ENCODE measurements around the gene ADAMTS17. TPM values are rescaled to one million over a fixed set of nuclear protein-coding genes. Genes with fewer than 3 reads are reported as not detected.

ADAMTS17 gene
- total and polyA plus RNA-seq, 9 of the 15 experiments (the other 6 are each of a cell fraction or from before 2014, with no cell fraction given): 0.01 to 0.14 (median 0.07) TPM; not detected in 6

GRCh38 chr15:100096700-100097099 is 245.1 kb downstream of the ADAMTS17 start (continued):
- TF ChIP-seq ZNF318 (IDR thresholded peaks at IDR 0.05; ENCODE audit: borderline replicate concordance in 1 of 2, low read depth in 1 of 2): no peak

DNA sequence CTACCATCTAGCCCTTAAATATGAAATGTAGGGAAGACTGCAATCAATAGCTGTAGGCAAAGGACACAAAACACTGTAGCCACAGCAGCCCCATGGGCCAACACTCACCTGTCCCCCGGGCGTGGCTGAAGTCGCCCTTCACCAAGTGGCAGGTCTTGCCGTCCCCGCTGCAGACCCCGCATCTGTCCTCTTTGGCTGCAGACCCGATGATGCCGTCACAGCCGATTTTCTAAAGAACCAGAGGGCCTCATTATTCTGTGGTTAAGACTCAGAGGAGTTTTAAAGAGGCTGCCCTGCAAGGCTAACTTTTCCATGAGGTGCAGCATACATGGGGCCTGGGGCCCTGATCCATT is 245.6 kb downstream of the ADAMTS17 start:
- Histone ChIP-seq H3K27ac (ENCODE audit: extremely low read depth, low read depth, low read length) (no peak overlapping the region), H3K9ac (ENCODE audit: insufficient read depth in 1 of 2, low read depth in 2 of 2, low read length in 2 of 2) (no peak overlapping the region), H3K9me1 (ENCODE audit: control insufficient read depth, insufficient read depth, low read length) (no peaks in the 10 kb centered on the region), H2AFZ (ENCODE audit: low read depth, low read length) (no peak overlapping the region), H3K79me2 (ENCODE audit: control insufficient read depth, insufficient read depth, low read length) (no peaks in the 10 kb centered on the region), H3K4me3 (no peak overlapping the region), H3K36me3 (ENCODE audit: control insufficient read depth, insufficient read depth, low read length) (no peaks in the 10 kb centered on the region), H3K4me2 (ENCODE audit: insufficient read depth, low read length) (no peak overlapping the region), H3K9me3 (replicated peaks; ENCODE audit: control insufficient read depth, insufficient read depth, low read depth, low read length) (no peaks in the 10 kb centered on the region), H3K27me3 (ENCODE audit: control insufficient read depth in 2 of 2, insufficient read depth in 2 of 2, low read length in 2 of 2) (peaks cover 5 to 47% of the 10 kb centered on the region in 2 experiments; a peak in 3 of 5 replicates), H3K4me1 (replicated peaks in 1 of 2; ENCODE audit: control insufficient read depth in 2 of 2, insufficient read depth in 2 of 2, low read length in 2 of 2) (no peaks in the 10 kb centered on the region; a peak in 1 of 5 replicates), H4K20me1 (replicated peaks; ENCODE audit: control insufficient read depth, insufficient read depth, low read length) (no peaks in the 10 kb centered on the region)
- ATAC-seq (no peak), DNase-seq (ENCODE audit: extremely low read depth in 1 of 4, low spot score in 3 of 4) (no peak), FAIRE-seq (no peak)
- ChIA-PET CTCF (ENCODE audit: low intra/inter-chr PET ratio) (no interaction called here), POLR2A (no interaction called here)
- no TSS peak for BruUV-seq (replicated peaks)
- 0% methylated on average over 7 of the region's 9 CpGs for WGBS (ENCODE audit: insufficient coverage, low coverage, missing lambda C conversion rate)
- intact Hi-C loops (cut with micrococcal nuclease) (no loop called here), in situ Hi-C loops (cut with MboI) (no loop called here)
- TF ChIP-seq CBFA2T2 (conservative IDR thresholded peaks at IDR 0.05) (no peak), NFIX (CRISPR knock-in tag; IDR thresholded peaks at IDR 0.05; ENCODE audit: low read depth) (no peak), AFF1 (IDR thresholded peaks at IDR 0.05; ENCODE audit: low read depth in 1 of 2, partially characterized antibody in 2 of 2) (no peak), PHF8 (IDR thresholded peaks at IDR 0.05; ENCODE audit: borderline replicate concordance, low read length) (no peak), HSF4 (CRISPR knock-in tag; IDR thresholded peaks at IDR 0.05; ENCODE audit: borderline replicate concordance) (no peak), ZKSCAN3 (CRISPR knock-in tag; IDR thresholded peaks at IDR 0.05) (no peak), CXXC5 (CRISPR knock-in tag; IDR thresholded peaks at IDR 0.05) (no peak), NFIC (IDR thresholded peaks at IDR 0.05) (no peak)
